HepG2 (cell line): ENCODE results near the gene ABHD2. TPM values are rescaled to one million over a fixed set of nuclear protein-coding genes. Genes with fewer than 3 reads are reported as not detected.

Source experiments
- BRD4 ChIP-seq: sonication (generic); formaldehyde crosslinking; IDR thresholded peaks from 2 replicates; pipeline ENCODE4 v1.4.0; 2020; ENCODE audit warnings: missing genetic modification reagents
- ELF3 ChIP-seq: IDR thresholded peaks from 2 replicates; pipeline ENCODE4 v1.6.1; 2016; ENCODE audit warnings: missing genetic modification reagents, missing compliant biosample characterization
- HOXA3 ChIP-seq: sonication (generic); formaldehyde crosslinking; IDR thresholded peaks from 2 replicates; pipeline ENCODE4 v1.5.0; 2020; ENCODE audit warnings: missing genetic modification reagents
- MAFK ChIP-seq, 2 experiments: IDR thresholded peaks in 1 of 2; conservative IDR thresholded peaks in 1 of 2; 2 replicates each; pipeline ENCODE4 v1.6.1; 2011; ENCODE audit warnings: improper control_type of control experiment in 2 of 2, low read length in 2 of 2
- MEIS2 ChIP-seq: sonication (generic); formaldehyde crosslinking; IDR thresholded peaks from 2 replicates; pipeline ENCODE4 v1.9.0; 2021; ENCODE audit warnings: mild to moderate bottlenecking, missing genetic modification reagents
- NCOA1 ChIP-seq: sonication (generic); formaldehyde crosslinking; IDR thresholded peaks from 2 replicates; pipeline ENCODE4 v1.9.0; 2021; ENCODE audit warnings: missing genetic modification reagents
- NFATC3 ChIP-seq: sonication (generic); formaldehyde crosslinking; IDR thresholded peaks from 2 replicates; pipeline ENCODE4 v1.5.1; 2020; ENCODE audit warnings: mild to moderate bottlenecking, missing genetic modification reagents
- NR1H2 ChIP-seq: sonication (generic); formaldehyde crosslinking; IDR thresholded peaks from 2 replicates; pipeline ENCODE4 v1.8.1; 2022; ENCODE audit warnings: low read depth, missing genetic modification reagents, borderline replicate concordance
- PHF8 ChIP-seq: sonication (generic); formaldehyde crosslinking; IDR thresholded peaks from 2 replicates; pipeline ENCODE4 v1.5.0; 2020; ENCODE audit warnings: missing genetic modification reagents
- RERE ChIP-seq: IDR thresholded peaks from 2 replicates; pipeline ENCODE4 v1.6.1; 2016; ENCODE audit warnings: low read depth, missing genetic modification reagents, missing compliant biosample characterization
- SOX5 ChIP-seq: IDR thresholded peaks from 2 replicates; pipeline ENCODE4 v1.6.1; 2016; ENCODE audit warnings: borderline replicate concordance
- TAF1 ChIP-seq: sonication (generic); formaldehyde crosslinking; IDR thresholded peaks from 2 replicates; pipeline ENCODE4 v1.4.0; 2020; ENCODE audit warnings: missing genetic modification reagents
- TRIM24 ChIP-seq: sonication (generic); formaldehyde crosslinking; IDR thresholded peaks from 2 replicates; pipeline ENCODE4 v1.8.0; 2022; ENCODE audit warnings: mild to moderate bottlenecking, missing genetic modification reagents
- ZBTB38 ChIP-seq: sonication (generic); formaldehyde crosslinking; IDR thresholded peaks from 2 replicates; pipeline ENCODE4 v1.5.1; 2020; ENCODE audit warnings: mild to moderate bottlenecking, missing genetic modification reagents
- ZMAT5 ChIP-seq: sonication (generic); formaldehyde crosslinking; IDR thresholded peaks from 2 replicates; pipeline ENCODE4 v1.5.0; 2020; ENCODE audit warnings: mild to moderate bottlenecking, low read depth, missing genetic modification reagents, borderline replicate concordance
- ZNF142 ChIP-seq: sonication (generic); formaldehyde crosslinking; IDR thresholded peaks from 2 replicates; pipeline ENCODE4 v1.4.0; 2020; ENCODE audit warnings: missing genetic modification reagents
- ZNF543 ChIP-seq: sonication (generic); formaldehyde crosslinking; IDR thresholded peaks from 2 replicates; pipeline ENCODE4 v1.4.0; 2020; ENCODE audit warnings: mild to moderate bottlenecking, missing genetic modification reagents
- ZNF878 ChIP-seq: sonication (generic); formaldehyde crosslinking; IDR thresholded peaks from 2 replicates; pipeline ENCODE4 v1.8.1; 2023; ENCODE audit warnings: mild to moderate bottlenecking, missing genetic modification reagents, moderate library complexity
- polyA plus RNA-seq, 8 experiments: library from polyadenylated mRNA; depleted of rRNA in 3 of 8; stranded (reverse) in 7 of 8; unstranded in 1 of 8; fragments of >200 nt; fragmentation: Illumina TruSeq in 4 of 8; extraction: Trizol in 4 of 8; gene quantifications; 2 replicates each; pipeline versions ENCODE4 v1.2.1 to v1.2.3, GENCODE V29; 2011 to 2016; ENCODE audit warnings: low read depth in 4 of 8, missing spikeins in 1 of 8, mixed read lengths in 1 of 8; ENCODE audit not compliant: insufficient read depth in 1 of 8
- total RNA-seq, 5 experiments: library from RNA; depleted of rRNA; stranded (reverse); fragments of >200 nt; fragmentation: Illumina TruSeq; extraction: Trizol; gene quantifications; 2 replicates each; pipeline ENCODE4 v1.2.3, GENCODE V29; 2016; ENCODE audit warnings: low read depth in 1 of 5

ABHD2 gene
- total and polyA plus RNA-seq, 2 of the 13 experiments (the other 11 are each of a cell fraction or from before 2014, with no cell fraction given), result 14.8 to 22.4 TPM

GRCh38 chr15:89119489-89120478, 31.5 kb downstream of the ABHD2 start (continued):
- TF ChIP-seq ZMAT5 (CRISPR knock-in tag), result no peak
- TF ChIP-seq NR1H2 (CRISPR knock-in tag), result no peak
- no peak for TF ChIP-seq PHF8 (CRISPR knock-in tag)
- no peak for TF ChIP-seq TAF1 (CRISPR knock-in tag)
- TF ChIP-seq ZNF543 (CRISPR knock-in tag), result no peak
- TF ChIP-seq NCOA1 (CRISPR knock-in tag), result no peak
- peak; percentile 85 for TF ChIP-seq ZBTB38 (CRISPR knock-in tag)
- TF ChIP-seq HOXA3 (CRISPR knock-in tag), result 0 out of 2 replicates have a peak, but pooled peaks have one; percentile 22
- TF ChIP-seq ZNF878 (CRISPR knock-in tag), result no peak
- TF ChIP-seq TRIM24, result no peak
- peak; percentile 50; the same call in 1 of the 2 replicates for TF ChIP-seq SOX5
- no peak for TF ChIP-seq BRD4 (CRISPR knock-in tag)
- TF ChIP-seq MEIS2 (CRISPR knock-in tag), result no peak
- TF ChIP-seq NFATC3 (CRISPR knock-in tag), result no peak
- no peak for TF ChIP-seq RERE (CRISPR knock-in tag)
- TF ChIP-seq MAFK (conservative IDR thresholded peaks at IDR 0.05 in 1 of 2, IDR thresholded peaks at IDR 0.05 in 1 of 2; ENCODE audit: low read length in 2 of 2), result 0 out of 4 replicates have a peak, but pooled peaks of 1 of the 2 experiments have one; percentile 7
- TF ChIP-seq ELF3, result no peak
- no peak for TF ChIP-seq ZNF142 (CRISPR knock-in tag)
